A549 (cell line): Measurements from ENCODE around the gene GLT1D1.

ENCODE experiments used
- CTCF ChIP-seq: fragments of >200 bp; sonication (Bioruptor Twin); formaldehyde crosslinking; IDR thresholded peaks from 3 replicates; pipeline ENCODE4 v1.5.1; 2016
- EP300 ChIP-seq, 2 experiments: fragments of >200 bp; sonication (Bioruptor Twin); formaldehyde crosslinking; IDR thresholded peaks; 2 replicates in 1 of 2; 3 replicates in 1 of 2; pipeline ENCODE4 v1.6.1; 2016 to 2017
- ESRRA ChIP-seq: fragments of 150-350 bp; IDR thresholded peaks from 2 replicates; pipeline ENCODE4 v1.6.1; 2014; ENCODE audit warnings: mild to moderate bottlenecking, low read length, borderline replicate concordance
- FOSB ChIP-seq: fragments of 250-450 bp; sonication (Bioruptor Pico); IDR thresholded peaks from 2 replicates; pipeline ENCODE4 v1.5.0; 2020; ENCODE audit warnings: mild to moderate bottlenecking, moderate library complexity
- JUNB ChIP-seq: fragments of >200 bp; sonication (Bioruptor Twin); formaldehyde crosslinking; IDR thresholded peaks from 2 replicates; pipeline ENCODE4 v1.6.1; 2016
- NFE2L2 ChIP-seq: fragments of 150-350 bp; conservative IDR thresholded peaks from 2 replicates; pipeline ENCODE4 v1.6.1; 2014; ENCODE audit warnings: low read length
- POLR2A ChIP-seq: IDR thresholded peaks from 2 replicates; pipeline ENCODE4 v1.6.1; 2012; ENCODE audit warnings: mild to moderate bottlenecking, low read length
- RFX5 ChIP-seq: fragments of 450-650 bp; IDR thresholded peaks from 2 replicates; pipeline ENCODE4 v1.7.1; 2014; ENCODE audit warnings: antibody characterized with exemption, mild to moderate bottlenecking, moderate library complexity
- SREBF2 ChIP-seq: fragments of 450-650 bp; IDR thresholded peaks from 2 replicates; pipeline ENCODE4 v1.6.1; 2014; ENCODE audit warnings: mild to moderate bottlenecking, moderate library complexity
- ZSCAN20 ChIP-seq: fragments of 250-450 bp; sonication (Bioruptor Pico); IDR thresholded peaks from 2 replicates; pipeline ENCODE4 v1.8.0; 2022; ENCODE audit warnings: mild to moderate bottlenecking, moderate library complexity

DNA sequence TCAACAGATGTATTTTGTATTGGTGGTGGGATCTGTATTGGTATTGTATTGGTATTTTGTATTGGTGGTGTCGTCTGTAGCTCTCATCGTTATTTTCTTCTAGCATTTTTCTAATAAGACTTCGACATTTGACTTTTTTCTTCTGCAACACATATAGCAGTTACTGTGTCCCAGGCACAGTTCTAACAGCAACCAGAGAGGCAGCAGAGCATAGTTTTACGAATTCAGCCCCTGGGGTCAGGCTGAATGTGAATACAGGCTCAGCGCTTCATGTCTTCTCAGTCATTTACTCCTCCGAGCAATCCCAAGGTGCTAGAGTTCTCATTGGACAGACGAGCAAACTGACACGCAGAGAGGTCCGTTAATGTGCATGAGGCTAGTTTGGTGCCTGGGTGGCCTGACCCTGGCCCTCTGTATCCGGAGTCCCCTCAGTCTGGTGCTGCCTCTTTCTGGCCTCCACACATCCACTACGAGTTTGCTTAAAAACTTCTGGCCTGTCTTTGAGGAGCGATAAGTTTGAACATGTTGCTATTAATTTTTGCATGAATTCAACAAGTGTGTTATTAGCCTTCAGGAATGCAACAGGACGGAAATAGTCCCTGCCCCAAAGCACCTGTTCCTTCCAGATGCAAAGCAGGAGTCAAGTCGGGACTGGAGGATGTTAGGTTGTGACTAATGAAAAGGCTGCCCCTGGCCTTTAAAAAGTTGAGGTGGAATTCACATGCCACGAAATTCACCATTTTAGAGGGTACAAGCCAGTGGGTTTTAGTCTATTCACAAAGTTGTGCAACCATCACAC is 87.0 kb downstream of the GLT1D1 start:
- TF ChIP-seq ZSCAN20 (CRISPR knock-in tag) (no peak), RFX5 (no peak), FOSB (CRISPR knock-in tag) (no peak), NFE2L2 (no peak), SREBF2 (no peak), EP300 (IDR thresholded peaks at IDR 0.05) (no peak), ESRRA (no peak), CTCF (no peak), POLR2A (no peak), JUNB (no peak)
